22Rv1 (cell line): ENCODE results near the gene TMEM181.

Experiments used
- CTCF ChIP-seq: fragments of 450-650 bp; IDR thresholded peaks from 2 replicates; pipeline ENCODE4 v1.5.1; 2017; ENCODE audit warnings: mild to moderate bottlenecking
- ZFX ChIP-seq: fragments of 450-650 bp; IDR thresholded peaks from 2 replicates; pipeline ENCODE4 v1.6.1; 2017; ENCODE audit warnings: antibody characterized with exemption, borderline replicate concordance

GRCh38 chr6:158539881-158540280 is 20.0 kb upstream of the TMEM181 start:
- TF ChIP-seq CTCF (no peak), ZFX (no peak)
